Measurements from ENCODE around the gene RPS6KA4. TPM values are rescaled to one million over a fixed set of nuclear protein-coding genes. Genes with fewer than 3 reads are reported as not detected.
A peak's percentile ranks its signal among the peaks of the same experiment; 100 is the strongest.
"Not testable (repeated sequence)": the region's sequence is repeated elsewhere in the genome, so short reads cannot be mapped to it uniquely, and the experiment has no call there.

RPS6KA4 gene
- 10 to 100 TPM; 10.5 to 15.4 (median 11.5) TPM for polyA plus RNA-seq (ENCODE audit: insufficient read length in 4 of 4)

DNA sequence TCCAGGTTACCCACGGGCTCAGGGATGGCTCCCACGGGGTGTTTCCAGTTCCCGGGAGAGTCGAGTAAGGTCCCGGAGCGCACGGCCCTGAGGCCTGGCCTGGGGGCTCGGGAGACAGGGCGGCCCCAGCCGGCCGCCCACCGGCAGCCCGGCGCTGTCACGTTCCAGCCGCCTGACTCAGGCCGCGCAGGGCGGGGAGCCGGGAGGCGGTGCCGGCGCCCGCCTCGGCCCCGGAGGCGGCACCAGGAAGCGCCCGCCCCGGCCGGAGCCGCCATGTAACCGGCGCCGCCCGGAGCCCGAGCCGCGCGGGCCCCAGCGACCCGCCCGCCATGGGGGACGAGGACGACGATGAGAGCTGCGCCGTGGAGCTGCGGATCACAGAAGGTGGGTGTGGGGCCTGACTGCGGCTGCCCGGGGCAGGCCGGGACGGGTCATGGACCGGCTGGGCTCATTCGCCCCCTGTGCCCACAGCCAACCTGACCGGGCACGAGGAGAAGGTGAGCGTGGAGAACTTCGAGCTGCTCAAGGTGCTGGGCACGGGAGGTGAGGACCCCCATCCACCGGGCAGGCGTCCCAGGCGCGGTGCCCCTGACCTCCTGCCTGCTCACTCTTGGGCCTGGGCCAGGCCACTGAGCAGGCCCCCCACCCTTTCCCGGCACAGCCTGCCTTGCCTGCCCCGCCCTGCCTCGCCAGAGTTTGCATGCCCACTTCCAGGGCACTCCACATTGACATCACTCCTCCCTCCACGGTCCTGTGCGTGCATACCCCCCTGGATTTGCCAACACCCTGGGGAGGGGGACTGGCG lies at the start of gene RPS6KA4:
Gene RPS6KA4 (plus strand): TSS at position 256 of the 805 bp plus-strand sequence. CDS start 74 bp downstream, at position 330.
- DNase-seq (ENCODE audit: low read depth in 4 of 4, low spot score in 3 of 4): peak in 1 of 4 donors; percentile 58

DNA sequence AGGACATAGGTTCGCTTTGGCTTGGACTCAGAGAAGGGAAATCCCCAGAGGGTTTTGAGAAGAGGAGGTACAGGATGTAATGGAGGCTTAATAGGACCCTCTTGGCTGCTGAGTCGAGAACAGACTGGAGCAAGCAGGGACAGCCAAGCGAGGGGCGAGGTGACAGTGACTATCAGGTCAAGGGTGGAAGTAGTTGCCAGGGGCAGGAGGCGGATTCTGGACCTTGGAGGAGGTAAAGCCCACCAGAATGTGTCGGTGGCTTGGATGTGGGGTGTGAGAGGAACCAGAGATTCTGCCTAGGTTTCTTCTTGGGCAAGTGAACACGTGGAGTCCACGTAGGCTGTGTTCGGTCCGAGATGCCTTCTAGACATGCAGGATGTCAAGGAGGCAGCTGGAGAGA lies 46.0 kb upstream of the RPS6KA4 start:
- no peak for DNase-seq (ENCODE audit: low read depth in 4 of 4, low spot score in 3 of 4)

DNA sequence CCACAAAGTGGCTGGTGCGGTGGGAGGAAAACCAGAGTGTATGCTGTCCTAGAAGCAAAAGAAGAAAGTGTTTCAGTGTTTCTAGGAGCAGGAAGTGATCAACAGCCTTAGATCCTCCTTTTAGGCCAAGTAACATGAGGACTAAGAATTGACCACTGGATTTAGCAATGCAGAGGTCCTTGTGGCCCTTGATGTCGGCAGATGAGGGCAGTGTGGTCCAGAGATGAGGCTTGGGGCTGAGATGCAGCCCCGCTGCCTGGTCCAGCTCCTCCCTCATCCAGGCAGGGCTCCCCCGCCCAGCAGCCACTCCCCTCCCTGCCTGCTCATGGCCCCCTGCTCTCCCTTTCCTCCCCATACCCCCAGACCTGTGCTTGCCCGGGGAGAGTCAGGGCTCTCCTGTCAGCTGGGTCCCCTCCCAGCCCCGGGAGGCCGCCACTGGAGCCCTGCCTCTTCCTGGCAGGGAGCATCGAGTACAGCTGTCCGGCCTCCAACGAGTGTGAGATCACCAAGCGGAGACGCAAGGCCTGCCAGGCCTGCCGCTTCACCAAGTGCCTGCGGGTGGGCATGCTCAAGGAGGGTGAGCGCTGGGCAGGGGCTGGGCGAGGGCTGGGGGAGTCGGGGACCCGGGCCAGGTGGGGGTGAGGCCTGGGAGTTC lies 45.3 kb upstream of the RPS6KA4 start:
- no peak for DNase-seq (ENCODE audit: low read depth in 4 of 4, low spot score in 3 of 4)

DNA sequence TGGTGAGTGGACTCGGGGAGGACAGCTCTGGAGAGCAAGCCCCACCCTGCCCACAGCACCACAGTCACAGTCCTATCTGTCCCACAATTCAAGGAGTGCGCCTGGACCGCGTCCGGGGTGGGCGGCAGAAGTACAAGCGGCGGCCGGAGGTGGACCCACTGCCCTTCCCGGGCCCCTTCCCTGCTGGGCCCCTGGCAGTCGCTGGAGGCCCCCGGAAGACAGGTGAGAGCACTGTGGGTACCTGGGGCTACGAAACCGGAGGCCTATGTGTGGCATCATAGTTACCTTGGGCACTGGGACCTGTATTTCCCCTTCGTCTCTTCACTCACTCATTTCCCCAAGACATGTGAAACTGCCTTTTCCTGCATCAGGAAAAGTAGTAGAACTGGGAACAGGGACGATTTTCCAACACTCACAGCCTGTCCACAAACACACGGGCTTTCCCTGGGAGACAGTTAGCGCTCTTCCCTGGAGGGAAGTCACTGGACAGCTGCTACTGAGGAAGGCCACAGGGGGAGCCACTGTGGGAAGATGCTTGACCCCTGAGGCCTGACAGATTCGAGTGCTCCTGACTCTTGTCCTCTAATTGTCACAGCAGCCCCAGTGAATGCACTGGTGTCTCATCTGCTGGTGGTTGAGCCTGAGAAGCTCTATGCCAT lies 44.7 kb upstream of the RPS6KA4 start:
- DNase-seq (ENCODE audit: low read depth in 4 of 4, low spot score in 3 of 4): no peak

DNA sequence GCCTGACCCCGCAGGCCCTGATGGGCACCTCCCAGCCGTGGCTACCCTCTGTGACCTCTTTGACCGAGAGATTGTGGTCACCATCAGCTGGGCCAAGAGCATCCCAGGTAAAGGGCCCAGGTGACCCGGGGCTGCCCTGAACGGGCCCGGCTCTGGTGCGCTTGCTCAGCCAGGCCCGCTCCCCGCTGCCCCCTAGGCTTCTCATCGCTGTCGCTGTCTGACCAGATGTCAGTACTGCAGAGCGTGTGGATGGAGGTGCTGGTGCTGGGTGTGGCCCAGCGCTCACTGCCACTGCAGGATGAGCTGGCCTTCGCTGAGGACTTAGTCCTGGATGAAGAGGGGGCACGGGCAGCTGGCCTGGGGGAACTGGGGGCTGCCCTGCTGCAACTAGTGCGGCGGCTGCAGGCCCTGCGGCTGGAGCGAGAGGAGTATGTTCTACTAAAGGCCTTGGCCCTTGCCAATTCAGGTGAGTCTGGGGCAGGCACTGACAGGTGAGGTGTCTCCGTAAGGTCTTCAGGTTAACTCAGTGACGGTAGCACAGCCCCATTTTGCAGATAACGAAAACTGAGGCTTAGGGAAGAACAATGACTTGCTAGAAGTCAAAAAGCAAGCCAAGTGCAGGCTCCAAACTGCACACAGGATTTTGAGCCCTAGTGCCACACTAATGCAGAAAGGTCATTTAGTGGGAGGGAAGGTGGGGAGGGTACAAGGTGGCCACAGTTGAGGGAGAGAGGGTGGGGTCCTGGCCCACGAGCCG lies 44.0 kb upstream of the RPS6KA4 start:
- no peak for DNase-seq (ENCODE audit: low read depth in 4 of 4, low spot score in 3 of 4)

DNA sequence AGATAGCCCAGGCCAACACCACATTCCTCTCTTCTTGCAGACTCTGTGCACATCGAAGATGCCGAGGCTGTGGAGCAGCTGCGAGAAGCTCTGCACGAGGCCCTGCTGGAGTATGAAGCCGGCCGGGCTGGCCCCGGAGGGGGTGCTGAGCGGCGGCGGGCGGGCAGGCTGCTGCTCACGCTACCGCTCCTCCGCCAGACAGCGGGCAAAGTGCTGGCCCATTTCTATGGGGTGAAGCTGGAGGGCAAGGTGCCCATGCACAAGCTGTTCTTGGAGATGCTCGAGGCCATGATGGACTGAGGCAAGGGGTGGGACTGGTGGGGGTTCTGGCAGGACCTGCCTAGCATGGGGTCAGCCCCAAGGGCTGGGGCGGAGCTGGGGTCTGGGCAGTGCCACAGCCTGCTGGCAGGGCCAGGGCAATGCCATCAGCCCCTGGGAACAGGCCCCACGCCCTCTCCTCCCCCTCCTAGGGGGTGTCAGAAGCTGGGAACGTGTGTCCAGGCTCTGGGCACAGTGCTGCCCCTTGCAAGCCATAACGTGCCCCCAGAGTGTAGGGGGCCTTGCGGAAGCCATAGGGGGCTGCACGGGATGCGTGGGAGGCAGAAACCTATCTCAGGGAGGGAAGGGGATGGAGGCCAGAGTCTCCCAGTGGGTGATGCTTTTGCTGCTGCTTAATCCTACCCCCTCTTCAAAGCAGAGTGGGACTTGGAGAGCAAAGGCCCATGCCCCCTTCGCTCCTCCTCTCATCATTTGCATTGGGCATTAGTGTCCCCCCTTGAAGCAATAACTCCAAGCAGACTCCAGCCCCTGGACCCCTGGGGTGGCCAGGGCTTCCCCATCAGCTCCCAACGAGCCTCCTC lies 43.1 kb upstream of the RPS6KA4 start:
- not testable (repeated sequence) for DNase-seq (ENCODE audit: low read depth in 4 of 4, low spot score in 3 of 4)

DNA sequence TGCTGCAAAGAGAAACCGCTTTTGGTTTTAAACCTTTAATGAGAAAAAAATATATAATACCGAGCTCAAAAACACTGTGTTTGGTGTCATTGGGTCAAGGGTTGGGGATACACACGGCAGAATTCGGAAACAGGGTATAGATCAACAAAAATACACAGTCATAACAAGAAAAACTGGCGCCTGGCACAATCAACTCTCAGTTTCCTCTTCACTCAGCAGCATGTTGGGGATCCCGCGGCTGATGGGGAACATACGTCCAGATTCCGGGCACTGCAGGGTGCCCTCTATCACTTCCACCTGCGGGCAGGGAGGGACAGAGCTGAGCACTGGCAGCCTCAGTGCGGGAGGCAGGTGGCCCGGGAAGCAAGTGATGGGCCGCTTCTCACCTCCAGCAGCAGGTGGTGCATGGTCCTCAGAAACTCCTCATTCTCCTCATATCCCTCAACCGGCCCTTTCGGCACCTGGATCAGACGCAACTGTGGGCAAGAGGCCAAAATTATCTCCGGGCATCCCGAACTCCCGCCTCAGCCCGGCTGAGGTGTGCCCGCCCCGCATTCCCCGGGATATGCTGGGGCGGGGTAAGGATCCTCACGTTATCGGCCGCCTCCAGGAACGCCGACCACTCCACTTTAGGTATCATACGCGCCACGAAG lies 42.2 kb upstream of the RPS6KA4 start:
- no peak for DNase-seq (ENCODE audit: low read depth in 4 of 4, low spot score in 3 of 4)

DNA sequence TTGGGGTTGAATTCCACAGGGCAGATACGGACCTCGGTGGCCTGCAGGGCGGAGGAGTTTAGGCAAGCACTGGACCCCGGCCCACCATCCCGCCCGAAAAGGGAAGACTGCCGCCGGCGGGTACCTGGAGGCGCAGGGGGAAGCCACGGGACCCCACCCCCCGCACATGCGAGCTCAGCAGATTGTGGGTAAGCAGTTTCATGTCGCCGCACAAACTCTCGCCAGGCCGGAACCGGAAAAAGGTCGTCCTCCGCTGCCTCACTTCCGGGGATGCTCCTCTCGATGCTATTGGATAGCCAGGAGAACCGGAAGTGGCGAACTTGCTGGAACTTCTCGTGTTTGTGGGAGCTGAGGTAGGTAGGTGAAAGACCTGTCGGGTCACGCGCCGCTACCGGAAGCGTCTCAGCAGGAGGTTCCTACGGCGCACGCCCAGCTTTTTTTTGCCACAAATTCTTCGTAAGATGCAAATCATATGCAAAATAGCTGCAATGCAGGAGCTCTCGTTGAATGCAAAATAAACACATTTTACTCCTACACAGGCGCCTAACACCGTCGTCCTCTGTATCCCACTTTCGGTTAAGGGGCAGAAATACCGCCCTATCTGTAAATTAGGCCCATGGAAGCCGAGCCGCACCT lies 41.5 kb upstream of the RPS6KA4 start, which contains the start of gene TRMT112:
Gene TRMT112 (minus strand): TSS at position 235 of the 636 bp plus-strand sequence. CDS start 33 bp downstream, at position 202.
- DNase-seq (ENCODE audit: low read depth in 4 of 4, low spot score in 3 of 4): peak; percentile 86 to 96 (median 93)

DNA sequence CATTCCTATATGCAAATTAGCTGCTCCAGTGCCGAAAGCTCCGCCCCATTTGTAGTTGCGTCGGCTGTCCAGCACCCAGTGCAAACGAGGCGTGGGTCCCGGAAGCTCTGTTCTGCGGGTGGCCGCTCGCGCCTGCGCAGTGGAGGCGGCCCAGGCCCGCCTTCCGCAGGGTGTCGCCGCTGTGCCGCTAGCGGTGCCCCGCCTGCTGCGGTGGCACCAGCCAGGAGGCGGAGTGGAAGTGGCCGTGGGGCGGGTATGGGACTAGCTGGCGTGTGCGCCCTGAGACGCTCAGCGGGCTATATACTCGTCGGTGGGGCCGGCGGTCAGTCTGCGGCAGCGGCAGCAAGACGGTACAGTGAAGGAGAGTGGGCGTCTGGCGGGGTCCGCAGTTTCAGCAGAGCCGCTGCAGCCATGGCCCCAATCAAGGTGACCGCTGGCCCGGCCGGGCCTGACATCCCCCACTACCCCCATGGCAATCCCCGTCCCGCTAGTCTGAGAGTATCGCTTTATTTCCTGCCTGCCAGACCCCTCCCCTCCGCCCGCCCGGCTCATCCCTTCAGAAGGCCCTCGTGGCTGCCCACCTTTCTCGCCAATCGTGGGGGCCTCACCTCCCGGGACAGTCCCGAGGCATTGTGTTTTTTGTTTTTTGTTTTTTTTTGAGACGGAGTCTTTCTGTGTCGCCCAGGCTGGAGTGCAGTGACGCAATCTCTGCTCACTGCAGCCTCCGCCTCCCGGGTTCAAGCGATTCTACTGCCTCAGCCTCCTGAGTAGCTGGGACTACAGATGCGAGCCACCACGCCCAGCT lies 40.8 kb upstream of the RPS6KA4 start, which contains the start of gene PRDX5:
Gene PRDX5 (plus strand): TSS at position 161 of the 805 bp plus-strand sequence. CDS start 95 bp downstream, at position 256.
- DNase-seq (ENCODE audit: low read depth in 4 of 4, low spot score in 3 of 4): peak; percentile 88 to 93 (median 90)

DNA sequence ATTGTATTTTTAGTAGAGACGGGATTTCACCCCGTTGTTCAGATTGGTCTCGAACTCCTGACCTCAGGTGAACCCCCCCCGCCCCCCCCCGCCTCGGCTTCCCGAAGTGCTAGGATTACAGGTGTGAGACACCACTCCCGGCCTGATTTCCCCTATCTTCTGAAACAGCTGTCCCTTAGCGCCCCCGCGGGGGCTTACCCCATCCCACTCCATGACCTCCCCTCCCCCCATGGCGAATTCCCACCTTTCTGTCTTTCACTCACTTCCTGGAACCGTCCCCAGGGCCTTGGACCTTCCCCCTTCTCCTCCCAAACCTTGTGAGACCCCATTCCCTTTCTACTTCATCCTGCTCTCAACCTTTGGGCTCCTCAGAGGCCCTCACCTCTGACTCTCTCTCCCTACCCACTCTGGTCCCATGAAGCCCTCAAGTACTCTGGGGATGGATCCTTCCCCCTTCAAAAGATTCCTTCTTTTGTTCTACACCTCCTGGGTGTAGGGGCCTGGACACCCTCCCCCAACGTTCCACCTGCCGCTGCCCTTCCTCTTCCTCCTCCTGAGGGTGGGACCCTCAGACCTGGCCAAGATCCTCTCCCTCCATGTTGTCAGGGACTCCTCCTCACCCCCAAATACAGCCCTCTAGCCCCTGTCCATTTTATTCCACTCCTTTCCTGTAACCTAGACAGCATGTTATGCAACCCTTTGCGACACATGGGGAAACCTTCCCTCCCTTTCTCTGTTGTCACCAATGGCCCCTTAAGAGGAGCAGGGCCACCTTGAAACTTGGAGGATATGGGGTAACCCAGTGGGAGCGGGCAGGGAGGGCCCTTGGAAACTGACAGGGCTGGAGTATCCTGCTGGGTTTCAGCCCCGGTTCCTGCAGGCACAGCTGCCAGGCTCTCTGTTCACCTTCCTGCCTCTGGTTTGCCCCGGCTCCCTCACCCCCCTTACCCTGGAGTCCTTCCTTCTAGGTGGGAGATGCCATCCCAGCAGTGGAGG lies 39.9 kb upstream of the RPS6KA4 start:
- DNase-seq (ENCODE audit: low read depth in 4 of 4, low spot score in 3 of 4): no peak

DNA sequence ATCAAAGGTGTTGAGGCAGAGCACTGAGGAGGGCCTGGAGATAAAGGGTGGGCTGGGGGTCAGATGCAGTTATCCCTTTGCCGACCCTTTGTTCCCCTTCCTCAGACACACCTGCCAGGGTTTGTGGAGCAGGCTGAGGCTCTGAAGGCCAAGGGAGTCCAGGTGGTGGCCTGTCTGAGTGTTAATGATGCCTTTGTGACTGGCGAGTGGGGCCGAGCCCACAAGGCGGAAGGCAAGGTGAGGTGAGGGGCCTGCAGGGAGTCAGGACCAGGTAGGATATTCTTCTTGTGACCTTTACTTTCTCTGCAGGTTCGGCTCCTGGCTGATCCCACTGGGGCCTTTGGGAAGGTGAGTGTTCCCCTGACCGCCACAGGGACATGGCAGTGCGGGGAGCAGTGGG lies 38.4 kb upstream of the RPS6KA4 start:
- no peak for DNase-seq (ENCODE audit: low read depth in 4 of 4, low spot score in 3 of 4)

DNA sequence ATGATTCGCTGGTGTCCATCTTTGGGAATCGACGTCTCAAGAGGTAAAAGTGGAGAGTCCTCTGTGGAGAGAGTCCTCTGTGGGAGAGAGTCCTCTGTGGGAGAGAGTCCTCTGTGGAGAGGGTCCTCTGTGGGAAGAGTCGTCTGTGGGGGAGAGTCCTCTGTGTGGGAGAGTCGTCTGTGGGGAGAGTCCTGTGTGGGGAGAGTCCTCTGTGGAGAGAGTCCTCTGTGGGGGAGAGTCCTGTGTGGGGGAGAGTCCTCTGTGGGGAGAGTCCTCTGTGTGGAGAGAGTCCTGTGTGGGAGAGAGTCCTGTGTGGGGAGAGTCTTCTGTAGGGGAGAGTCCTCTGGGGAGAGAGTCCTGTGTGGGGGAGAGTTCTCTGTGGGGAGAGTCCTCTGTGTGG lies 37.9 kb upstream of the RPS6KA4 start:
- DNase-seq (ENCODE audit: low read depth in 4 of 4, low spot score in 3 of 4): no peak

DNA sequence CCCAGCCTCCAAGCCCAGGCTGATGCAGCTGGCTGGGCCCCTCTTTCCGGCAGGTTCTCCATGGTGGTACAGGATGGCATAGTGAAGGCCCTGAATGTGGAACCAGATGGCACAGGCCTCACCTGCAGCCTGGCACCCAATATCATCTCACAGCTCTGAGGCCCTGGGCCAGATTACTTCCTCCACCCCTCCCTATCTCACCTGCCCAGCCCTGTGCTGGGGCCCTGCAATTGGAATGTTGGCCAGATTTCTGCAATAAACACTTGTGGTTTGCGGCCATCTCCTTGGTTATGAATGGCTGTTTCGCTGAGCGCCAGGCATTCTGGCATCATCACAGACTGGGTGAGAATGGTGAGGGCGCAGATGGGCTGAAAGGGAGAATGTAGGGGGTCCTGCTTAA lies 37.4 kb upstream of the RPS6KA4 start:
- no peak for DNase-seq (ENCODE audit: low read depth in 4 of 4, low spot score in 3 of 4)

DNA sequence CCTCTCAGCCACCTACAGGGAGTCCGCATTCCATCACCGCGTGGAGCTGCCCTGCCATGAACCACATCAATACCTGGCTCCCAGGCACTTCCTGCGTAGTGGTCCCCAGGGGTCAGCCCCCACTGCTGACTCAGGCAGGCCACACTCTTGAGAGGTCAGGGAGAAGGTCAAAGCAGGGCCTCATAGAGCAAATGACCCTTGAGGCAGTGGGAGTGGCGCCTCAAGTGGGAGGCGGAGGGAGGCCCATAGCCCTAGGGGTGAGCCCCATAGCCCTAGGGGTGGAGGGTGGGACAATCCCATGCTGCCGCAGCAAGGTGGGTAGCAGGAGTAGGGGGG lies 36.1 kb upstream of the RPS6KA4 start:
- DNase-seq (ENCODE audit: low read depth in 4 of 4, low spot score in 3 of 4): no peak

DNA sequence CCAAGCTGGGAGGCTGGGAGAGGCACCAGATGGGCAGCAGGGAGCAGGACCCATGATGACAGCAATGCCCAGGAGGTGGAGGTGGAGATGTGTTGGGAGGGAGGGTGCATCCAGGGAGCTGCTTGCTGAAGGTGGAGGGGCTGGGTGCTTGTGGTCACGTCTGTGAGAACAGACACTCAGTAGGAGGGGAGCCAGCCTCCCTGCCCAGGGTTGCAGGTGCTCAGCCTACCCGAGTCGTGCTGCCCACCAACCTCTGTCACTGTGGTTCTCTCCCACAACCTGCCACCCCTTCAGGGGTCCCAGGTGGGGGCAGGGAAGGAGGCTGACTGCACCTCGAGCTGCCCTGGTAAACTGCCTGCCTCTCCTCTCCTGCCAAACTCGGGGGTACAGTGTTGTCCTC lies 35.6 kb upstream of the RPS6KA4 start:
- DNase-seq (ENCODE audit: low read depth in 4 of 4, low spot score in 3 of 4): no peak

DNA sequence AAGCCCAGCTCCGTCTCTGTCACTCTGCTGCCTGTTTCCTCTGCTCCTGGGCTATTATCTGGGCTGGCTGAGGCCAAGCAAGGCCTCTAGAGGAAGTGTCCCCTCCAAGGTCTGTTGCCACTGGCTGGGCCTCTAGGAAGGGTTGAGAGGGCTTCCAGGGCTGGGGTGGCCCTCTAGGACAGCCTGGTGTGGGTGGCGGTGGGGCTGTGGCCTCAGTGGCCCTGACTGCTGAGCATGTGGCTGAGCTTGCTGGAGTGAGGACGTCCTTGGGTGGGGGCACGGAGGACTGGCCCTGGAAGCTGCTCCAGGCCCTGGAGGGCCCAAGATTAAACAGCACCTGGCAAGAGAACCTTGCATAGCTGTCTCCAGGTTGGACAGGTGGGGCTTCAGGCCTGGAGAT lies 35.0 kb upstream of the RPS6KA4 start:
- not testable (repeated sequence) for DNase-seq (ENCODE audit: low read depth in 4 of 4, low spot score in 3 of 4)

All from right renal pelvis (tissue), 4 donors.